T-helper 17 cell (primary cell): Measurements from ENCODE around the gene CEP112. TPM values are rescaled to one million over a fixed set of nuclear protein-coding genes. Genes with fewer than 3 reads are reported as not detected.
"Not testable (repeated sequence)": the region's sequence is repeated elsewhere in the genome, so short reads cannot be mapped to it uniquely, and the experiment has no call there.

Source experiments
- ATAC-seq: fragments of 150-1000 bp; cut with Tn5 transposase; 2 replicates; pipeline ENCODE4 v1.10.0; 2021; ENCODE audit warnings: mild to moderate bottlenecking, moderate library complexity
- DNase-seq, 3 donors: peaks; one replicate each; pipeline versions ENCODE4 v3.0.0 to v3.0.0-alpha.2; 2020 to 2021
- H3K9me3 ChIP-seq: one replicate; pipeline ENCODE4 v1.7.0; 2013; ENCODE audit warnings: low read length, mild to moderate bottlenecking; ENCODE audit not compliant: control insufficient read depth, poor library complexity, severe bottlenecking
- H3K27ac Mint-ChIP-seq: one replicate; pipeline ENCODE4 v1.8.0; 2022; ENCODE audit warnings: mild to moderate bottlenecking, moderate library complexity, mixed read lengths
- H3K27me3 Mint-ChIP-seq: one replicate; pipeline ENCODE4 v1.8.0; 2022; ENCODE audit warnings: mixed read lengths
- H3K36me3 Mint-ChIP-seq: one replicate; pipeline ENCODE4 v1.8.0; 2022; ENCODE audit warnings: low read depth, mixed read lengths
- H3K4me1 Mint-ChIP-seq: one replicate; pipeline ENCODE4 v1.8.0; 2022; ENCODE audit warnings: mild to moderate bottlenecking, mixed read lengths
- H3K4me3 Mint-ChIP-seq: one replicate; pipeline ENCODE4 v1.8.0; 2022; ENCODE audit warnings: mild to moderate bottlenecking, moderate library complexity, mixed read lengths
- total RNA-seq, 4 donors: library from RNA in 2 of 4; stranded (reverse) in 2 of 4; gene quantifications; one replicate each; pipeline ENCODE4 v1.2.3 and lab custom pipeline; 2022 to 2026

CEP112 gene
- total RNA-seq, 2 donors from 2014 or later: 4.3 to 6.9 TPM

DNA sequence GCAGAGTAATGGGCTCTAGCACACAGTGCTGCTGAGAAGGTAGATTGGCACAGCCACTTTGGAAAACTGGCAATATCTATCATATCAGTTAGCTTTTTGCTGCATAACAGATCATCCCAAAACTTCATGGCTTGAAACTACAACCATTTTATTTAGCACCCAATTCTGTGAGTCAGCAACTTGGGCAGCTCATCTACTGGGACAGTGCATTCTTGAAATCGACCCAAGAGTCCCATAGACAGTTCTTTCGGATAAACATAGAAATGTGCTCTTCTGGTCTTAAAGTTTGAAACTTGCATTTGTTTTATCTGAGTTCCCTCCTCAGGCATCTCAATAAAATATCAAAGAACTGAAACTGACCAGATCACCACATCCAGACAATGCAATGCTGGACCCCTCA, 76.7 kb downstream of the CEP112 start:
- H3K27me3 Mint-ChIP-seq: no peaks in the 10 kb centered on the region
- ATAC-seq (no peak), DNase-seq (no peak)
- no peaks in the 10 kb centered on the region for H3K4me1 Mint-ChIP-seq
- H3K27ac Mint-ChIP-seq: no peak overlapping the region
- no peaks in the 10 kb centered on the region for H3K9me3 ChIP-seq
- H3K4me3 Mint-ChIP-seq: no peak overlapping the region
- no peaks in the 10 kb centered on the region for H3K36me3 Mint-ChIP-seq

DNA sequence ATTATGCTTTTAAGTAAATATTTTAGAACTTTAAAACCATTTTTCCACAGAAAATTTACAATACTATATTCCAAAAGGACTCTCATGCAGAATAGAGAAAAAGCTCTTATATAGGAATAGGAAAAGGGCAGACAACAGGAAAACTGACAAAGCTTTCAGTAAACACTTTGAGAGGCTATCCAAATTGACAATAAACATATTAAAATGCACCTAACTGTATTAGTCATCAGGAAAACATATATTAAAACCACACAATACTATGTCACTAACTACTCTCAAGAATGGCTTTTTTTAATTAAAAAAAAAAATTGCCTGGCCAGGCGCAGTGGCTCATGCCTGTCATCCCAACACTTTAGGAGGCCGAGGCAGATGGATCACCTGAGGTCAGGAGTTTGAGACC, 77.3 kb downstream of the CEP112 start:
- Mint-ChIP-seq H3K27ac (no peak overlapping the region), H3K36me3 (no peaks in the 10 kb centered on the region), H3K27me3 (no peaks in the 10 kb centered on the region), H3K4me1 (no peaks in the 10 kb centered on the region), H3K4me3 (no peak overlapping the region)
- H3K9me3 ChIP-seq: no peaks in the 10 kb centered on the region
- ATAC-seq: no peak
- no peak for DNase-seq

DNA sequence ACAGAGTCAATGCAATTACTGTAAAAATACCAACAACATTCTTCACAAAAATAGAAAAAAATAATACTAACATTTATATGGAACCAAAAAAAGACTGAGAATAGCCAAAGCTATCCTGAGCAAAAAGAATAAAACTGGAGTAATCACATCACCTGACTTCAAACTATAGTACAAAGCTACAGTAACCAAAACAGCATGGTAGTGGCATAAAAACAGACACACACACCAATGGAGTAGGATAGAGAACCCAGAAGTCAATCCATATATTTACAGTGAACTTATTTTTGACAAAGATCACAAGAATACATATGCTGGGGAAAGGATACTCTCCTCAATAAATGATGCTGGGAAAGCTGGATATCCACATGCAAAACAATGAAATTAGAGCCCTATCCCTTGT, 84.2 kb downstream of the CEP112 start:
- H3K9me3 ChIP-seq: no peaks in the 10 kb centered on the region
- H3K27ac Mint-ChIP-seq: no peak overlapping the region
- no peak overlapping the region for H3K4me3 Mint-ChIP-seq
- H3K4me1 Mint-ChIP-seq: no peaks in the 10 kb centered on the region
- DNase-seq (no peak), ATAC-seq (no peak)
- no peaks in the 10 kb centered on the region for H3K36me3 Mint-ChIP-seq
- H3K27me3 Mint-ChIP-seq: no peaks in the 10 kb centered on the region

DNA sequence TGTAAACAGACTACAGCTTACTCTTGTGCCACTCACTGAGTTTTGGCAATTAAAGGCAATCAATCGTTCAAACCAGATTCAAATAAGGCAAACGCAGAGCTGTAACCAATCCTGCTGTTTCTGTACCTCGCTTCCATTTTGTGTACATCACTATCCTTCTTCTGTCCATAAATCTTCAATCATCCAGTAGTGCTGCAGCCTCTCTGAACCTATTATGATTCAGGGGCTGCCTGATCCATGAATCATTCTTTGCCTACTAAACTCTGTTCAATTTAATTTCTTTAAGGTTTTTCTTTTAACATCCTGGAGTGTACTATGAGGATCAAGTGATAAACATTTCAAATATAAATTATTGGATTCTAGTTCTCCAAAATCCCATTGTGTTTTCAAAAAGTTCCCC, 93.9 kb downstream of the CEP112 start:
- no peaks in the 10 kb centered on the region for H3K27me3 Mint-ChIP-seq
- ATAC-seq (no peak), DNase-seq (no peak)
- H3K4me3 Mint-ChIP-seq: no peak overlapping the region
- H3K36me3 Mint-ChIP-seq: peaks cover 4% of the 10 kb centered on the region
- no peak overlapping the region for H3K27ac Mint-ChIP-seq
- H3K4me1 Mint-ChIP-seq: no peaks in the 10 kb centered on the region
- H3K9me3 ChIP-seq: no peaks in the 10 kb centered on the region

DNA sequence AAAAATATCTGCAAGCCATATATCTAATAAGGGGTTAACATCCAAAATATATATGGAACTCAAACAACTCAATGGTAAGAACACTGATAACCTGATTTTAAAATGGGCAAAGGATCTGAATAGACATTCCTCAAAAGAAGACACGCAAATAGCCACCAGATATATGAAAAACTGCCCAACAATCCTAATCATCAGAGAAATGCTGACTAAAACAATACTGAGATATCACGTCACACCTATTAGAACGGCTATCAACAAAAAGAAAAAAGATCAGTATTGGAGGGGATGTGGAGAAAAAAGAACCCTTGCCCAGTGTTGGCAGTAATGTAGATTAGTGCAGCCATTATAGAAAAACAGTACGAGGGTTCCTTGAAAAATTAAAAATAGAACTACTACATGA, 97.2 kb downstream of the CEP112 start:
- DNase-seq (no peak), ATAC-seq (no peak)
- no peaks in the 10 kb centered on the region for H3K9me3 ChIP-seq
- Mint-ChIP-seq H3K36me3 (peaks cover 8% of the 10 kb centered on the region), H3K4me1 (no peaks in the 10 kb centered on the region), H3K27ac (no peak overlapping the region), H3K4me3 (no peak overlapping the region), H3K27me3 (no peaks in the 10 kb centered on the region)

DNA sequence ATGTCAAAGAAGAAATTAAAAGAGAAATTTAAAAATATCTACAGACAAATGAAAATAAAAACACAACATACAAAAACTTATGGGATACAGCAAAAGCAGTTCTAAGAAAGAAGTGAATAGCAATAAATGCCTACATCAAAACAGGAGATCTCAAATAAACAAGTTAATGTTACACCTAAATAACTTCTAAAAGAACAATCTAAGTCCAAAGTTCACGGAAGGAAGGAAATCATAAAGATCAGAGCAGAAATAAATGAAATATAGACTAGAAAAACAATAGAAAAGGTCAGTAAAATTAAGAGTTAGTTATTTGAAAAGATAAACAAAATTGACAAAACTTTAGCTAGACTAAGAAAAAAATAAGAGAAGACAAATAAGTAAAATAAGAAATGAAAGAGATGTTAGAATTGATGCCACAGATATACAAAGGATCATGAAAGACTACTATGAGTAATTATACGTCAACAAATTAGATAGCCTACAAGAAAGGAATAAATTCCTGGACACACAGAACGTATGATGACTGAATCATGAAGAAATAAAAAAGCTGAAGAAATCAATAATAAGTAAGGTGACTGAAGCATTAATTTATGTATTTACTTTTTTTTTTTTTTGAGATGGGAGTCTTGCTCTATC, 100.4 kb downstream of the CEP112 start:
- H3K4me1 Mint-ChIP-seq: no peaks in the 10 kb centered on the region
- no peak overlapping the region for H3K4me3 Mint-ChIP-seq
- no peak for ATAC-seq
- no peak overlapping the region for H3K27ac Mint-ChIP-seq
- H3K9me3 ChIP-seq: no peaks in the 10 kb centered on the region
- DNase-seq: no peak
- no peaks in the 10 kb centered on the region for H3K27me3 Mint-ChIP-seq
- peaks cover 6% of the 10 kb centered on the region for H3K36me3 Mint-ChIP-seq

DNA sequence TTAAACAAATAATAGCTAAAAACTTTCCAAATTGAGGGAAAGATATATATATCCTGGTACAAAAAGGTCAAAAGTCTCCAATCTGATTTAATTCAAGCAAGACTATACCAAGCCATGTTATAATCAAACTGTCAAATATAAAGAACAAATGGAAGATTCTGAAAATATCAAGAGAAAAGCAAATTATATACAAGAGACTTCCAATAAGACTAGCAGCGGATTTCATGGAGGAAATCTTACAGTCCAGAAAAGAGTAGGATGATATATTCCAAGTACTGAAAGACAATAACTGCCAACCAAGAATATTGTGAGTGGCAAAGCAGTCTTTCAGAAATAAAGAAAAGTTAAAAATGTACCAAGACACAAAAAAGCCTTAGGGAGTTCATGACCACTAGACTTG, 102.2 kb downstream of the CEP112 start:
- H3K27me3 Mint-ChIP-seq: no peaks in the 10 kb centered on the region
- ATAC-seq: no peak
- no peaks in the 10 kb centered on the region for H3K9me3 ChIP-seq
- no peak overlapping the region for H3K4me3 Mint-ChIP-seq
- peaks cover 6% of the 10 kb centered on the region for H3K36me3 Mint-ChIP-seq
- no peaks in the 10 kb centered on the region for H3K4me1 Mint-ChIP-seq
- no peak overlapping the region for H3K27ac Mint-ChIP-seq
- DNase-seq: no peak

DNA sequence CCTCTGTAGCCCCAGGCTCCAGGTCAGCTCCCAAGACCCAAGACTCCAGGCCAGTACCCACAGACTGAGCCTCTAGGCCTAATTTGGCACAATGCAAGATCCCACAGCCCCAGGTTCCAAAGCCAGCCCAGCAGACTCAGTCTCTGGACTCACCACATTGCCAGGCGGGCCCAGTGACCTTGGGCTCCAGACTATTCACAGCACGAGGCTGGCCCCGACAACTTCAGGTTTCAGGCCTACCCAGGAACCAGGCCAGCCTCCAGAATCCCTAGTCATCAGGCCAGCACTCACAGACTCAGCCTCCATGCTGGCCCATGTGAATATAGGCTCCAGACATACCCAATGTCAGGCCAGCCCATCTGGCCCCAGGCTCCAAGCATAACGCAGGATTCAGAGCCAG, 103.8 kb downstream of the CEP112 start:
- no peak for DNase-seq
- no peak overlapping the region for H3K27ac Mint-ChIP-seq
- no peak for ATAC-seq

DNA sequence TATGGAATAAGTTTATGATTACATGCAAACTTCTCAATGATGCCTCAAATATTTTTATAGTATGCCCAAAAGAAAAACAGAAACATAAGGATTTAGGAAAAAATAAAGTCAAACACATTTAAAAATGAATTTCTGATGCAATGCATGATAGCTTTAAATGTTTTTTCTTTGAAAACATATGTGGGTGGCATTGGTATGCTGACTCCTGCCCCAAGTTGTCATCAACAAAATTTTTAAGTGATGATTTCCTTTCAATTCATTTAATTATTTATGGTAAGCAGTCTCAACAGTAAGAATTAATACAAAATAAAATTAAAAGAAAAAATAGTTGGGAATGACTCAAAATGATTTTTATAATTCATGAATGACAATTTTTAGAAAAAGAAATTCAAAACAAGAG, 104.9 kb downstream of the CEP112 start:
- Mint-ChIP-seq H3K27me3 (no peaks in the 10 kb centered on the region), H3K4me3 (no peak overlapping the region), H3K36me3 (peaks cover 3% of the 10 kb centered on the region), H3K27ac (no peak overlapping the region), H3K4me1 (no peaks in the 10 kb centered on the region)
- DNase-seq (no peak), ATAC-seq (no peak)
- H3K9me3 ChIP-seq: no peaks in the 10 kb centered on the region

More for the DNA sequence above, 103.8 kb downstream of the CEP112 start:
- no peaks in the 10 kb centered on the region for H3K27me3 Mint-ChIP-seq
- H3K36me3 Mint-ChIP-seq: peaks cover 6% of the 10 kb centered on the region
- no peaks in the 10 kb centered on the region for H3K4me1 Mint-ChIP-seq
- H3K4me3 Mint-ChIP-seq: no peak overlapping the region
- no peaks in the 10 kb centered on the region for H3K9me3 ChIP-seq

DNA sequence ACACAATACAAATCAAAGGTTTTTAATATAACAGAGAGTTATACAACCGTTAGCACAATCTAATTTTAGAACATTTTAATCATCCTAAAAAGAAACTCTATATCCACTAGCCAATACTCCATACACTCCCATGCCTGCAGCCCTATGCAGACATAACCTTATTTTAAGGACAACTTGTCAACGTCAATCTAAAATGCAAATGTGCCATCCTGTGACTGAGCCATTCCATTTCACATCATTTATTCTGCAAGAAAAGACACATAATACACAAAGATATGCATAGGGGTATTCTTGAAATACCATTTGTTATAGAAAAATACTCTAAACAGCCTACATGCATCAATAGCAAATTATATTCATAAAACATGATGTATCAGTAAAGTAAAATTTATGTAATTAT, 106.7 kb downstream of the CEP112 start:
- DNase-seq (no peak), ATAC-seq (no peak)
- no peaks in the 10 kb centered on the region for H3K27me3 Mint-ChIP-seq
- H3K27ac Mint-ChIP-seq: no peak overlapping the region
- H3K36me3 Mint-ChIP-seq: peaks cover 2% of the 10 kb centered on the region
- no peaks in the 10 kb centered on the region for H3K9me3 ChIP-seq
- H3K4me3 Mint-ChIP-seq: no peak overlapping the region
- H3K4me1 Mint-ChIP-seq: no peaks in the 10 kb centered on the region

DNA sequence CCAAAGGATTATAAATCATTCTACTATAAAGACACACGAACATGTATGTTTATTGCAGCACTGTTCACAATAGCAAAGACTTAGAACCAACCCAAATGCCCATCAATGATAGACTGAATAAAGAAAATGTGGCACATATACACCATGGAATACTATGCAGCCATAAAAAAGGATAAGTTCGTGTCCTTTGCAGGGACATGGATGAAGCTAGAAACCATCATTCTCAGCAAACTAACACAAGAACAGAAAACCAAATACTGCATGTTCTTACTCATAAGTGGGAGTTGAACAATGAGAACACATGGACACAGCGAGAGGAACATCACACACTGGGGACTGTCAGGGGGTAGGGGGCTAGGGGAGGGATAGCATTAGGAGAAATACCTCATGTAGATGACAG, 111.3 kb downstream of the CEP112 start:
- H3K27me3 Mint-ChIP-seq: not testable (repeated sequence)

DNA sequence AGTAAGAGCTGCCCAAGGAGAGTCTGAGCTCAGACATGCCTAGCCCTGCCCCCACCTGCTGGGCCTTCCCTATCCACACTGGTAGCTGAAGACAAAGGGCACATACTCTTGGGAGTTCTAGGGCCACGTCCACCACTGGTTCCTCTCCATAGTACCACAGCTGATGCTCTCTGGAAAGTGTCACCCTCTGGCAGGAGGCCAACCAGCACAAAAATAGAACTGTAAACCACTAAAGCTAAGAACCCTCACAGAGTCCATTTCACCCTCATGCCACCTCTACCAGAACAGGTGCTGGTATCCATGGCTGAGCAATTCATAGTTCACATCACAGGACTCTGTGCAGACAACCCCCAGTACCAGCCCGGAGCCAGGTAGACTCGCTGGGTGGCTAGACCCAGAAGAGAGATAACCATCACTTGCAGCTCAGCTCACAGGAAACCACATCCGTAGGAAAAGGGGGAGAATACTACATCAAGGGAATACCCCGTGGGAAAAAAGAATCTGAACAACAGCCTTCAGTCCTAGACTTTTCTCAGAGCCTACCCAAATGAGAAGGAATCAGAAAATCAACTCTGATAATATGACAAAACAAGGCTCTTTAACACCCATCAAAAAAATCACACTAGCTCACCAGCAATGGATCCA, 115.3 kb downstream of the CEP112 start:
- peaks cover 11% of the 10 kb centered on the region for H3K4me1 Mint-ChIP-seq
- no peaks in the 10 kb centered on the region for H3K36me3 Mint-ChIP-seq
- ATAC-seq (no peak), DNase-seq (no peak)
- no peaks in the 10 kb centered on the region for H3K9me3 ChIP-seq
- H3K27ac Mint-ChIP-seq: no peak overlapping the region
- no peaks in the 10 kb centered on the region for H3K27me3 Mint-ChIP-seq
- no peak overlapping the region for H3K4me3 Mint-ChIP-seq

More for the DNA sequence above, 111.3 kb downstream of the CEP112 start:
- H3K27ac Mint-ChIP-seq, H3K4me3 Mint-ChIP-seq, H3K9me3 ChIP-seq, H3K36me3 Mint-ChIP-seq, DNase-seq, ATAC-seq: not testable (repeated sequence)
- peaks cover 11% of the 10 kb centered on the region for H3K4me1 Mint-ChIP-seq

DNA sequence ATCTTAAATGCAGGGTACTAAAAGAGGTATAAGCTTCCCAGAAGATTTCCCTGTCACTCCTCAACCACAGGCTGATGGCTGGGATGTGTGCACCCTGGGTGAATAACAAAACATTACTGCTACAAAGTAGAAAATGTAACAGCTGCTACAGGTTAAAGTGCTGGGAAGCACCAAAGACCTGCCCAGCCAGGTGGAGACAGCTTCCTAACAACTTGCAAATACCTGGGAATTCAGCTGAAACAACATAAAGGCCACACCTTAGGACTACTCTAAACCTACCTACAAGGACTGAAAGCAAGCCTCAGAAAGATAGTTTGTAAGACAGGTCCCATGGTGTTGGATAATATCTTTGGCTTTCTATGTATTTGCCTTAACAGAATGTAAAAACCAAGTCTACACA, 118.5 kb downstream of the CEP112 start:
- DNase-seq (no peak), ATAC-seq (no peak)
- H3K27ac Mint-ChIP-seq: no peak overlapping the region
- H3K36me3 Mint-ChIP-seq: peaks cover 2% of the 10 kb centered on the region
- H3K4me1 Mint-ChIP-seq: peaks cover 11% of the 10 kb centered on the region
- no peaks in the 10 kb centered on the region for H3K27me3 Mint-ChIP-seq
- no peak overlapping the region for H3K4me3 Mint-ChIP-seq
- no peaks in the 10 kb centered on the region for H3K9me3 ChIP-seq

DNA sequence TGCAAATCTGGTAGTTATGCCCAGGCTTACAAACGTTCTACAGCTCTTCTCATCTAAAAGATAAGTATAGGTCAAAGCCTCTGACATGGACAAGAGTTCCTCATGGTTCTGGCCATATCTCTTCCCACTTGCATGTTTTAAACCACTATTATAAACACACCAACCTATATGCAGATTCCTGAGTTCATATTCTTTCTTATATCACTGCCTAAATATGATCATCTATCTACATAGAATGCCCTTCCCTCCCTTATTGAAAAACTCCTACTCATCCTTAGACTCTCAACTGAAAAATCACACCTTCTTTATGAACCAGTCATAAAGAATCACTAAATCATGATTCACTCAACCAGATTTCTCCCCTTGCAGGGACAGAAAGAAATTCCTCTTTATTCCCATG, 128.2 kb downstream of the CEP112 start:
- ATAC-seq: no peak
- DNase-seq: no peak
- H3K4me3 Mint-ChIP-seq: no peak overlapping the region
- H3K27ac Mint-ChIP-seq: no peak overlapping the region
- H3K27me3 Mint-ChIP-seq: no peaks in the 10 kb centered on the region
- H3K4me1 Mint-ChIP-seq: no peaks in the 10 kb centered on the region
- peaks cover 7% of the 10 kb centered on the region for H3K36me3 Mint-ChIP-seq
- H3K9me3 ChIP-seq: no peaks in the 10 kb centered on the region
